Measurements from ENCODE around the gene RAB36. TPM values are rescaled to one million over a fixed set of nuclear protein-coding genes. Genes with fewer than 3 reads are reported as not detected.

RAB36 gene
- total RNA-seq, 1 donor from 2014 or later: 0.08 TPM

GRCh38 chr22:23104187-23104971, 40.9 kb upstream of the RAB36 start:
- no peaks in the 10 kb centered on the region for H3K36me3 Mint-ChIP-seq (ENCODE audit: low read depth)
- no peak for DNase-seq (ENCODE audit: low spot score)
- H3K4me3 Mint-ChIP-seq: no peak overlapping the region
- no peaks in the 10 kb centered on the region for H3K9me3 Mint-ChIP-seq
- H3K4me1 Mint-ChIP-seq (ENCODE audit: low read depth): no peaks in the 10 kb centered on the region
- intact Hi-C loops (cut with micrococcal nuclease): no loop called here
- H3K27me3 Mint-ChIP-seq (ENCODE audit: insufficient read depth): peaks cover 2% of the 10 kb centered on the region
- no peak overlapping the region for H3K27ac Mint-ChIP-seq

- Mint-ChIP-seq H3K4me1 (ENCODE audit: low read depth) (no peaks in the 10 kb centered on the region), H3K4me3 (no peak overlapping the region), H3K27me3 (ENCODE audit: insufficient read depth) (peaks cover 2% of the 10 kb centered on the region), H3K27ac (no peak overlapping the region), H3K9me3 (no peaks in the 10 kb centered on the region), H3K36me3 (ENCODE audit: low read depth) (no peaks in the 10 kb centered on the region)
- intact Hi-C loops (cut with micrococcal nuclease): no loop called here
- DNase-seq (ENCODE audit: low spot score): no peak
Measured at GRCh38 chr22:23105304-23105703, 40.0 kb upstream of the RAB36 start.

- no peaks in the 10 kb centered on the region for H3K4me1 Mint-ChIP-seq (ENCODE audit: low read depth)
- H3K36me3 Mint-ChIP-seq (ENCODE audit: low read depth): no peaks in the 10 kb centered on the region
- no peak overlapping the region for H3K4me3 Mint-ChIP-seq
- H3K9me3 Mint-ChIP-seq: no peaks in the 10 kb centered on the region
- H3K27me3 Mint-ChIP-seq (ENCODE audit: insufficient read depth): peaks cover 2% of the 10 kb centered on the region
- no peak overlapping the region for H3K27ac Mint-ChIP-seq
- no peak for DNase-seq (ENCODE audit: low spot score)
- intact Hi-C loops (cut with micrococcal nuclease): no loop called here
Measured at GRCh38 chr22:23105919-23106318, 39.4 kb upstream of the RAB36 start.

- intact Hi-C loops (cut with micrococcal nuclease): no loop called here
- Mint-ChIP-seq H3K4me1 (ENCODE audit: low read depth) (no peaks in the 10 kb centered on the region), H3K27me3 (ENCODE audit: insufficient read depth) (peaks cover 2% of the 10 kb centered on the region), H3K27ac (no peak overlapping the region), H3K9me3 (no peaks in the 10 kb centered on the region), H3K36me3 (ENCODE audit: low read depth) (no peaks in the 10 kb centered on the region), H3K4me3 (no peak overlapping the region)
- no peak for DNase-seq (ENCODE audit: low spot score)
Measured at GRCh38 chr22:23106344-23106743, 38.9 kb upstream of the RAB36 start.

GRCh38 chr22:23106906-23107367, 38.3 kb upstream of the RAB36 start:
- no peaks in the 10 kb centered on the region for H3K9me3 Mint-ChIP-seq
- peaks cover 2% of the 10 kb centered on the region for H3K27me3 Mint-ChIP-seq (ENCODE audit: insufficient read depth)
- H3K4me1 Mint-ChIP-seq (ENCODE audit: low read depth): no peaks in the 10 kb centered on the region
- H3K36me3 Mint-ChIP-seq (ENCODE audit: low read depth): no peaks in the 10 kb centered on the region
- no peak overlapping the region for H3K27ac Mint-ChIP-seq
- H3K4me3 Mint-ChIP-seq: no peak overlapping the region
- intact Hi-C loops (cut with micrococcal nuclease): no loop called here
- no peak for DNase-seq (ENCODE audit: low spot score)

GRCh38 chr22:23107487-23108248, 37.6 kb upstream of the RAB36 start:
- no peak for DNase-seq (ENCODE audit: low spot score)
- intact Hi-C loops (cut with micrococcal nuclease): no loop called here
- Mint-ChIP-seq H3K27ac (no peak overlapping the region), H3K27me3 (ENCODE audit: insufficient read depth) (peaks cover 2% of the 10 kb centered on the region), H3K9me3 (no peaks in the 10 kb centered on the region), H3K4me1 (ENCODE audit: low read depth) (no peaks in the 10 kb centered on the region), H3K4me3 (no peak overlapping the region), H3K36me3 (ENCODE audit: low read depth) (no peaks in the 10 kb centered on the region)

- H3K27ac Mint-ChIP-seq: no peak overlapping the region
- intact Hi-C loops (cut with micrococcal nuclease): no loop called here
- H3K4me3 Mint-ChIP-seq: no peak overlapping the region
- H3K4me1 Mint-ChIP-seq (ENCODE audit: low read depth): no peaks in the 10 kb centered on the region
- no peaks in the 10 kb centered on the region for H3K9me3 Mint-ChIP-seq
- no peaks in the 10 kb centered on the region for H3K36me3 Mint-ChIP-seq (ENCODE audit: low read depth)
- peaks cover 2% of the 10 kb centered on the region for H3K27me3 Mint-ChIP-seq (ENCODE audit: insufficient read depth)
- DNase-seq (ENCODE audit: low spot score): no peak
Measured at GRCh38 chr22:23108249-23109078, 36.8 kb upstream of the RAB36 start.

- peaks cover 2% of the 10 kb centered on the region for H3K27me3 Mint-ChIP-seq (ENCODE audit: insufficient read depth)
- no peaks in the 10 kb centered on the region for H3K4me1 Mint-ChIP-seq (ENCODE audit: low read depth)
- H3K27ac Mint-ChIP-seq: no peak overlapping the region
Measured at GRCh38 chr22:23109079-23109347, 36.3 kb upstream of the RAB36 start.

GRCh38 chr22:23109441-23109978, 35.8 kb upstream of the RAB36 start:
- intact Hi-C loops (cut with micrococcal nuclease): no loop called here
- Mint-ChIP-seq H3K4me1 (ENCODE audit: low read depth) (no peaks in the 10 kb centered on the region), H3K27ac (no peak overlapping the region), H3K27me3 (ENCODE audit: insufficient read depth) (peaks cover 2% of the 10 kb centered on the region), H3K9me3 (no peaks in the 10 kb centered on the region), H3K36me3 (ENCODE audit: low read depth) (no peaks in the 10 kb centered on the region), H3K4me3 (no peak overlapping the region)
- no peak for DNase-seq (ENCODE audit: low spot score)

More at GRCh38 chr22:23109079-23109347, 36.3 kb upstream of the RAB36 start:
- DNase-seq (ENCODE audit: low spot score): no peak
- intact Hi-C loops (cut with micrococcal nuclease): no loop called here
- H3K4me3 Mint-ChIP-seq: no peak overlapping the region
- H3K36me3 Mint-ChIP-seq (ENCODE audit: low read depth): no peaks in the 10 kb centered on the region
- H3K9me3 Mint-ChIP-seq: no peaks in the 10 kb centered on the region

- Mint-ChIP-seq H3K4me1 (ENCODE audit: low read depth) (no peaks in the 10 kb centered on the region), H3K9me3 (no peaks in the 10 kb centered on the region), H3K27ac (no peak overlapping the region), H3K27me3 (ENCODE audit: insufficient read depth) (peaks cover 2% of the 10 kb centered on the region), H3K4me3 (no peak overlapping the region), H3K36me3 (ENCODE audit: low read depth) (no peaks in the 10 kb centered on the region)
- intact Hi-C loops (cut with micrococcal nuclease): no loop called here
- DNase-seq (ENCODE audit: low spot score): no peak
Measured at GRCh38 chr22:23110190-23110921, 34.9 kb upstream of the RAB36 start.

- no peak overlapping the region for H3K4me3 Mint-ChIP-seq
- no peaks in the 10 kb centered on the region for H3K9me3 Mint-ChIP-seq
Measured at GRCh38 chr22:23110922-23111527, 34.3 kb upstream of the RAB36 start.

GRCh38 chr22:23112472-23113012, 32.7 kb upstream of the RAB36 start:
- peaks cover 2% of the 10 kb centered on the region for H3K27me3 Mint-ChIP-seq (ENCODE audit: insufficient read depth)
- no peaks in the 10 kb centered on the region for H3K36me3 Mint-ChIP-seq (ENCODE audit: low read depth)
- no peaks in the 10 kb centered on the region for H3K4me1 Mint-ChIP-seq (ENCODE audit: low read depth)
- no peak overlapping the region for H3K4me3 Mint-ChIP-seq
- no peak overlapping the region for H3K27ac Mint-ChIP-seq
- no peaks in the 10 kb centered on the region for H3K9me3 Mint-ChIP-seq
- intact Hi-C loops (cut with micrococcal nuclease): no loop called here
- DNase-seq (ENCODE audit: low spot score): no peak

More at GRCh38 chr22:23110922-23111527, 34.3 kb upstream of the RAB36 start:
- no peak overlapping the region for H3K27ac Mint-ChIP-seq
- no peaks in the 10 kb centered on the region for H3K36me3 Mint-ChIP-seq (ENCODE audit: low read depth)
- no peak for DNase-seq (ENCODE audit: low spot score)
- peaks cover 2% of the 10 kb centered on the region for H3K27me3 Mint-ChIP-seq (ENCODE audit: insufficient read depth)
- H3K4me1 Mint-ChIP-seq (ENCODE audit: low read depth): no peaks in the 10 kb centered on the region
- intact Hi-C loops (cut with micrococcal nuclease): no loop called here

All from activated T-helper 1 cell treated with anti-CD3 and anti-CD28 coated beads, Interleukin-12 subunit alpha, Interleukin-12 subunit beta, Interleukin-2, Interleukin-4 antibody, amounts not matched to agents 30 ng/mL and 10 ng/mL and 1 ng/mL, durations not matched to agents 14 hours and 24 hours and 36 hours (primary cell).